HCT116 (cell line): ENCODE measurements around the gene KMT2D. TPM values are rescaled to one million over a fixed set of nuclear protein-coding genes. Genes with fewer than 3 reads are reported as not detected.

Source experiments
- ATAC-seq: fragments of 200-7000 bp; cut with Tn5 transposase; 2 replicates; pipeline ENCODE4 v1.9.1; 2020; ENCODE audit warnings: mild to moderate bottlenecking, moderate library complexity
- BruUV-seq: library from RNA; stranded (reverse); fragments of 400-500 nt; replicated peaks from 2 replicates; lab custom pipeline; 2021; lab: Mats Ljungman, UMichigan
- CTCF ChIA-PET: fragments of 300-600 bp; sonication (Branson Sonifier 250); formaldehyde crosslinking; loops from one replicate; lab custom pipeline; 2021; ENCODE audit warnings: antibody characterized with exemption; lab: Charles Lee
- POLR2A ChIA-PET: fragments of 300-600, 350-600 bp; sonication (Branson Sonifier 250); formaldehyde crosslinking; loops from one replicate; lab custom pipeline; 2021; ENCODE audit warnings: antibody characterized with exemption; lab: Charles Lee
- RAD21 ChIA-PET, 2 experiments: fragments of 300-600 bp; sonication (Branson Sonifier 250); formaldehyde crosslinking; loops; one replicate each; lab custom pipeline; 2023; ENCODE audit warnings: low total read pairs in 2 of 2; ENCODE audit not compliant: uncharacterized antibody in 2 of 2, unreplicated experiment in 2 of 2, low non-redundant PET in 1 of 2; lab: Charles Lee
- DNase-seq: peaks from one replicate; pipeline ENCODE4 v3.0.0-alpha.2; 2010; ENCODE audit warnings: low read depth, low spot score
- H2AFZ ChIP-seq: fragments of 200-600 bp; shearing (Covaris generic), sonication (generic); 2 replicates; pipeline ENCODE4 v1.6.1; 2017; ENCODE audit warnings: low read depth, mixed run types, mixed read lengths, antibody characterized with exemption, low read length; ENCODE audit not compliant: poor library complexity, severe bottlenecking
- H3K27ac ChIP-seq: 2 replicates; pipeline ENCODE4 v1.5.1; 2012; ENCODE audit warnings: low read depth, low read length
- H3K27me3 ChIP-seq: fragments of 200-600 bp; sonication (generic); 2 replicates; pipeline ENCODE4 v1.6.1; 2016; ENCODE audit warnings: mixed run types, low read length, mixed read lengths; ENCODE audit not compliant: insufficient read depth
- H3K36me3 ChIP-seq, 2 experiments: fragments of 200-500 bp in 1 of 2; fragments of 200-600 bp in 1 of 2; sonication (Bioruptor generic) in 1 of 2; sonication (generic) in 1 of 2; 2 replicates each; pipeline versions ENCODE4 v1.5.1 to v1.6.1; 2014 to 2016; ENCODE audit warnings: low read length in 2 of 2, inconsistent platforms in 1 of 2, mixed read lengths in 1 of 2, mixed run types in 1 of 2; ENCODE audit not compliant: insufficient read depth in 2 of 2, control insufficient read depth in 1 of 2
- H3K4me1 ChIP-seq, 2 experiments: fragments of 200-600 bp in 1 of 2; sonication (generic) in 1 of 2; 2 replicates each; pipeline versions ENCODE4 v1.5.1 to v1.6.1; 2012 to 2017; ENCODE audit warnings: low read length in 2 of 2, inconsistent platforms in 1 of 2, mild to moderate bottlenecking in 1 of 2, mixed read lengths in 1 of 2, mixed run types in 1 of 2, moderate library complexity in 1 of 2; ENCODE audit not compliant: insufficient read depth in 2 of 2, control insufficient read depth in 1 of 2
- H3K4me2 ChIP-seq: fragments of 200-600 bp; sonication (generic); 2 replicates; pipeline ENCODE4 v1.6.1; 2017; ENCODE audit warnings: mixed run types, low read length, mixed read lengths
- H3K4me3 ChIP-seq, 2 experiments: fragments of 200-600 bp in 1 of 2; sonication (generic) in 1 of 2; replicated peaks in 1 of 2; 2 replicates each; pipeline ENCODE4 v1.5.1; 2011 to 2016; ENCODE audit warnings: low read length in 2 of 2, control low read depth in 1 of 2, low read depth in 1 of 2, mild to moderate bottlenecking in 1 of 2, mixed read lengths in 1 of 2, mixed run types in 1 of 2
- H3K79me2 ChIP-seq: fragments of 200-600 bp; sonication (generic); 2 replicates; pipeline ENCODE4 v1.6.1; 2017; ENCODE audit warnings: mild to moderate bottlenecking, mixed run types, low read length, moderate library complexity, mixed read lengths; ENCODE audit not compliant: insufficient read depth
- H3K9ac ChIP-seq: fragments of 200-600 bp; sonication (generic); 2 replicates; pipeline ENCODE4 v1.6.1; 2016; ENCODE audit warnings: low read length, mixed read lengths
- H3K9me2 ChIP-seq: fragments of 200-600 bp; sonication (generic), shearing (Covaris generic); 2 replicates; pipeline ENCODE4 v1.6.1; 2017; ENCODE audit warnings: mixed run types, mild to moderate bottlenecking, moderate library complexity; ENCODE audit not compliant: insufficient read depth
- H3K9me3 ChIP-seq, 2 experiments: fragments of 200-500 bp in 1 of 2; fragments of 200-600 bp in 1 of 2; sonication (Bioruptor generic) in 1 of 2; sonication (generic) in 1 of 2; 2 replicates each; pipeline ENCODE4 v1.6.1; 2014 to 2017; ENCODE audit warnings: low read length in 2 of 2, mixed read lengths in 2 of 2, inconsistent platforms in 1 of 2, low read depth in 1 of 2, mild to moderate bottlenecking in 1 of 2, mixed run types in 1 of 2, moderate library complexity in 1 of 2; ENCODE audit not compliant: control insufficient read depth in 1 of 2, insufficient read depth in 1 of 2
- H4K20me1 ChIP-seq: fragments of 200-600 bp; sonication (generic), shearing (Covaris generic); 2 replicates; pipeline ENCODE4 v1.6.1; 2017; ENCODE audit warnings: mixed run types, mild to moderate bottlenecking, moderate library complexity; ENCODE audit not compliant: insufficient read depth
- ELF1 ChIP-seq: IDR thresholded peaks from 2 replicates; pipeline ENCODE4 v1.6.1; 2012; ENCODE audit warnings: low read depth, borderline replicate concordance
- FOSL1 ChIP-seq: IDR thresholded peaks from 2 replicates; pipeline ENCODE4 v1.6.1; 2012; ENCODE audit warnings: low read depth
- POLR2A ChIP-seq: IDR thresholded peaks from 2 replicates; pipeline ENCODE4 v1.7.0; 2011; ENCODE audit warnings: borderline replicate concordance; ENCODE audit not compliant: insufficient read depth, insufficient read length; ENCODE audit errors: extremely low read depth
- SRF ChIP-seq: IDR thresholded peaks from 2 replicates; pipeline ENCODE4 v1.6.1; 2012; ENCODE audit warnings: low read depth
- intact Hi-C: fragments of 100-400 bp; cut with micrococcal nuclease; formaldehyde crosslinking; loops from 2 replicates; pipeline ENCODE4 v1.10.0; 2022
- total RNA-seq: library from RNA; stranded (reverse); gene quantifications from one replicate; pipeline ENCODE4 v1.2.1, GENCODE V29; 2021; ENCODE audit not compliant: unreplicated experiment
- TF ChIP-seq, protein P1 (sequence below), 3 experiments: fragments of 200-600 bp in 1 of 3; sonication (generic) in 1 of 3; IDR thresholded peaks in 2 of 3; conservative IDR thresholded peaks in 1 of 3; 2 replicates each; pipeline ENCODE4 v1.5.1; 2012 to 2017; ENCODE audit warnings: low read depth in 2 of 3, low read length in 2 of 3, antibody characterized with exemption in 1 of 3, borderline replicate concordance in 1 of 3, control low read depth in 1 of 3, mild to moderate bottlenecking in 1 of 3, mixed read lengths in 1 of 3, mixed run types in 1 of 3, moderate library complexity in 1 of 3; ENCODE audit not compliant: insufficient read depth in 1 of 3
- TF ChIP-seq, protein P2 (sequence below): IDR thresholded peaks from 2 replicates; pipeline ENCODE4 v1.6.1; 2012; ENCODE audit warnings: low read depth

KMT2D gene
- total RNA-seq, 1 experiment from 2014 or later: 71.3 TPM

GRCh38 chr12:49019443-49020324, 40.9 kb downstream of the KMT2D start:
- Histone ChIP-seq H3K27me3 (no peaks in the 10 kb centered on the region), H3K79me2 (peaks cover 12% of the 10 kb centered on the region; the same call in 1 of the 2 replicates), H3K4me3 (peak overlapping the region; percentile 88 to 93; a peak in 3 of 4 replicates), H3K9me3 (no peaks in the 10 kb centered on the region), H3K4me1 (peaks cover 8 to 20% of the 10 kb centered on the region in 2 experiments), H3K27ac (peak overlapping the region; percentile 89; the same call in 1 of the 2 replicates), H4K20me1 (no peaks in the 10 kb centered on the region), H3K9me2 (no peaks in the 10 kb centered on the region), H3K4me2 (peak overlapping the region; percentile 96), H2AFZ (no peak overlapping the region), H3K9ac (peak overlapping the region; percentile 89), H3K36me3 (peaks cover 15 to 18% of the 10 kb centered on the region in 2 experiments; a peak in 3 of 4 replicates)
- CTCF ChIA-PET: interaction anchor here (0.6 to 2.7 kb wide), 12 partner anchors 9 to 1275 kb away, joined by 3 to 16 read pairs (median 4); partner anchors contain the start of genes DDN, DDX23 and RHEBL1
- ATAC-seq: peak; percentile 44
- POLR2A ChIA-PET: interaction anchor here (1.0 to 1.3 kb wide), 4 partner anchors 11 to 111 kb away, joined by 3 read pairs; partner anchors contain the start of gene TUBA1B
- TF ChIP-seq, protein P1, sequence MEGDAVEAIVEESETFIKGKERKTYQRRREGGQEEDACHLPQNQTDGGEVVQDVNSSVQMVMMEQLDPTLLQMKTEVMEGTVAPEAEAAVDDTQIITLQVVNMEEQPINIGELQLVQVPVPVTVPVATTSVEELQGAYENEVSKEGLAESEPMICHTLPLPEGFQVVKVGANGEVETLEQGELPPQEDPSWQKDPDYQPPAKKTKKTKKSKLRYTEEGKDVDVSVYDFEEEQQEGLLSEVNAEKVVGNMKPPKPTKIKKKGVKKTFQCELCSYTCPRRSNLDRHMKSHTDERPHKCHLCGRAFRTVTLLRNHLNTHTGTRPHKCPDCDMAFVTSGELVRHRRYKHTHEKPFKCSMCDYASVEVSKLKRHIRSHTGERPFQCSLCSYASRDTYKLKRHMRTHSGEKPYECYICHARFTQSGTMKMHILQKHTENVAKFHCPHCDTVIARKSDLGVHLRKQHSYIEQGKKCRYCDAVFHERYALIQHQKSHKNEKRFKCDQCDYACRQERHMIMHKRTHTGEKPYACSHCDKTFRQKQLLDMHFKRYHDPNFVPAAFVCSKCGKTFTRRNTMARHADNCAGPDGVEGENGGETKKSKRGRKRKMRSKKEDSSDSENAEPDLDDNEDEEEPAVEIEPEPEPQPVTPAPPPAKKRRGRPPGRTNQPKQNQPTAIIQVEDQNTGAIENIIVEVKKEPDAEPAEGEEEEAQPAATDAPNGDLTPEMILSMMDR (IDR thresholded peaks at IDR 0.05 in 2 of 3, conservative IDR thresholded peaks at IDR 0.05 in 1 of 3; ENCODE audit: borderline replicate concordance in 1 of 3, insufficient read depth in 1 of 3, low read depth in 2 of 3, low read length in 2 of 3): peak in 2 of 3 experiments; percentile 41 to 49; a peak in 4 of 6 replicates
- TF ChIP-seq FOSL1: no peak
- intact Hi-C loops: no loop called here
- no TSS peak for BruUV-seq
- no peak for DNase-seq
- RAD21 ChIA-PET: no interaction called here

GRCh38 chr12:49019120-49019430, 41.5 kb downstream of the KMT2D start:
- DNase-seq (no peak), ATAC-seq (peak; percentile 9)
- H3K9me3 ChIP-seq: no peaks in the 10 kb centered on the region
- H3K4me2 ChIP-seq: peak overlapping the region; percentile 96
- H3K27ac ChIP-seq: peak overlapping the region; percentile 89
- intact Hi-C loops: no loop called here
- ChIA-PET RAD21 (no interaction called here), CTCF (interaction anchor here (0.6 to 2.7 kb wide), 8 partner anchors 8 to 1274 kb away, joined by 3 to 16 read pairs (median 6); partner anchors contain the start of genes DDN and DDX23), POLR2A (interaction anchor here (1.0 to 1.3 kb wide), 3 partner anchors 12 to 112 kb away, joined by 3 read pairs; partner anchors contain the start of gene TUBA1B)
- peak overlapping the region; percentile 89 for H3K9ac ChIP-seq
- no peaks in the 10 kb centered on the region for H3K27me3 ChIP-seq
- peaks cover 8 to 20% of the 10 kb centered on the region in 2 experiments for H3K4me1 ChIP-seq
- TSS peak; percentile 95 for BruUV-seq
- TF ChIP-seq POLR2A (no peak), SRF (no peak), ELF1 (no peak)
- TF ChIP-seq, protein P2, sequence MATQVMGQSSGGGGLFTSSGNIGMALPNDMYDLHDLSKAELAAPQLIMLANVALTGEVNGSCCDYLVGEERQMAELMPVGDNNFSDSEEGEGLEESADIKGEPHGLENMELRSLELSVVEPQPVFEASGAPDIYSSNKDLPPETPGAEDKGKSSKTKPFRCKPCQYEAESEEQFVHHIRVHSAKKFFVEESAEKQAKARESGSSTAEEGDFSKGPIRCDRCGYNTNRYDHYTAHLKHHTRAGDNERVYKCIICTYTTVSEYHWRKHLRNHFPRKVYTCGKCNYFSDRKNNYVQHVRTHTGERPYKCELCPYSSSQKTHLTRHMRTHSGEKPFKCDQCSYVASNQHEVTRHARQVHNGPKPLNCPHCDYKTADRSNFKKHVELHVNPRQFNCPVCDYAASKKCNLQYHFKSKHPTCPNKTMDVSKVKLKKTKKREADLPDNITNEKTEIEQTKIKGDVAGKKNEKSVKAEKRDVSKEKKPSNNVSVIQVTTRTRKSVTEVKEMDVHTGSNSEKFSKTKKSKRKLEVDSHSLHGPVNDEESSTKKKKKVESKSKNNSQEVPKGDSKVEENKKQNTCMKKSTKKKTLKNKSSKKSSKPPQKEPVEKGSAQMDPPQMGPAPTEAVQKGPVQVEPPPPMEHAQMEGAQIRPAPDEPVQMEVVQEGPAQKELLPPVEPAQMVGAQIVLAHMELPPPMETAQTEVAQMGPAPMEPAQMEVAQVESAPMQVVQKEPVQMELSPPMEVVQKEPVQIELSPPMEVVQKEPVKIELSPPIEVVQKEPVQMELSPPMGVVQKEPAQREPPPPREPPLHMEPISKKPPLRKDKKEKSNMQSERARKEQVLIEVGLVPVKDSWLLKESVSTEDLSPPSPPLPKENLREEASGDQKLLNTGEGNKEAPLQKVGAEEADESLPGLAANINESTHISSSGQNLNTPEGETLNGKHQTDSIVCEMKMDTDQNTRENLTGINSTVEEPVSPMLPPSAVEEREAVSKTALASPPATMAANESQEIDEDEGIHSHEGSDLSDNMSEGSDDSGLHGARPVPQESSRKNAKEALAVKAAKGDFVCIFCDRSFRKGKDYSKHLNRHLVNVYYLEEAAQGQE: no peak
- H3K79me2 ChIP-seq: peaks cover 11% of the 10 kb centered on the region; the same call in 1 of the 2 replicates
- peaks cover 13 to 14% of the 10 kb centered on the region in 2 experiments; a peak in 3 of 4 replicates for H3K36me3 ChIP-seq
- H3K9me2 ChIP-seq: no peaks in the 10 kb centered on the region
- no peaks in the 10 kb centered on the region for H4K20me1 ChIP-seq
- peak overlapping the region; percentile 88 to 93 for H3K4me3 ChIP-seq
- no peak overlapping the region for H2AFZ ChIP-seq
